ENCODE data around the gene ACP6.
"Not testable (repeated sequence)": the region's sequence is repeated elsewhere in the genome, so short reads cannot be mapped to it uniquely, and the experiment has no call there.

The ACP6 gene

DNA sequence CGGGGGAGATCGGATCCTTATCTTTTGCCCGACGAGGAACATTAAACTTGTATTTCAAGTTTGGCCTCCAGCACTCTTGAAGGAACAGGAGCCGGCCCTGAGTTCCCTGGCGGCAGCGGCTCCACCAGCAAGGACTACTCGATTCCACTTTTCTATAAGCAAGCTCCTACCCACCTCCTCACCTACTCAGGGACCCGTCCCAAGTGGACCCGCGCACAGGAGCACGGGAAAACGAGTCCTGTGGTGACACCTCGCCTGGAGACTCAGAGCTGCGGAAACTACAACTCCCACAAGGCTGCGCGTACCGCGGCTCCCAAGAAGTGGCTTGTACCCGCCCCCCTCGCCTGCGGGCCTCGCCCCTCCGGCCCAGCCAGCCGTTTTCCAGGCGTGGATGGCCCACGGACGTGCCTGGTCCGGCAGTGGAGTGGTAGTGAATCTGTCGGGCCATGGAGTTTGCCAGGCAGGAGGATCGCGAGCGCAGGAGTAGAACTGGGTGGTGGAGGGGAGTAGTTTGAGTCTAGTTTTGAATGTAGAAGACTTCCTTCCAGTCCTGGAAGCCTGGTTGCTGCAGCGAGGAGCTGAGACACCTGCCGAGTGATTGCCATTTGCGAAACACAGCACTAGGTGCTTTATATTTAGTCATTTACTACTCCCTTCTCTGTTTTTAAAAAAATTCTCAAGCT, at the start of gene ACP6:
ACP6 (minus strand) TSS at position 206 of the 683 bp plus-strand sequence. CDS start 476 bp downstream, outside the sequence.
- DNase-seq = peak; percentile 99

DNA sequence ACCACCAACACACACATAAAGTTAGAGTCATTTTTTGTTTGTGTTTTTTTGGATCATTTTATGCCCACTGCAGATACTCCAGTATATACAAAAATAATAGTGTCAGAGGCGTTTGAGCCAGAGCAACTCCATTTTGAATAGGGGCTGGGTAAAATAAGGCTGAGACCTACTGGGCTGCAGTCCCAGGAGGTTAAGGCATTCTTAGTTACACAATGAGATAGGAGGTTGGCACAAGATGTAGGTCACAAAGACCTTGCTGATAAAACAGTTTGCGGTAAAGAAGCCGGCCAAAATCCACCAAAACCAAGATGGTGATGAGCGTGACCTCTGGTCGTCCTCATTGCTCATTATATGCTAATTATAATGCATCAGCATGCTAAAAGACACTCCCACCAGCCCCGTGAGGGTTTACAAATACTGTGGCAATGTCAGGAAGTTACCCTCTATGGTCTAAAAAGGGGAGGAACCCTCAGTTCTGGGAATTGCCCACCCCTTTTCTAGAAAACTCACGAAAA, 49.4 kb upstream of the ACP6 start:
- peak; percentile 35 for DNase-seq

DNA sequence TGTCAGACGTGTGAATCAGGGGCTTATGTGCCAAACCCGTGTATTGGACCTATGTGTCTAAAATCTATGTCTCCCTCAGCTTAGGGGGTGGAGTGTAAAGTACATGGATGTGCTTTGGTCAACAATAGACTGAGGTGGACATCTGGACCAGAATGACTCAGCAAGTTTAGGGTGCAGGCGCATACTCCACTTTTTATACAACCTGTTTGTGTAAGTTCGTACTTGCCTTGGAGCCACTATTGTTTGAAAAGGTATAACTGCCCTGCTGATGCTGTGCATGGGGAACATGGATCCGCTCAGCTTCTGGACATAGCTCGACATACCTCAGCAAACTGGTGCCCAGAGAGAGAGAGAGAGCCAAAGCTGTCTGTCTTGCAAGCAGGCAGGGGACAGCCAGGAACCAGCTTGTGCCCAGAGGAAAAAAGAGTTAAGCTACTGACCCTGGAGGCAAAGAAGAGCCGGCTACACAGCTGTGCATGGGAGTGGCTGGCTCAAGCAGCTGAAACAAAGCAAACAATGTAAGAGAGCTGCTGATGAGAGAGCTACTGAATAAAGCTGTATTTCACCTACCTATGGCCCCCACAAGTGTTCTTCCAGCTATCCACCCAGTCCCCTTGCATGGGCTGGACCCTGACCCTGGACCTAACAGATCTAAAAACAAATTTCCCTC, 48.8 kb upstream of the ACP6 start:
- DNase-seq = peak; percentile 94

DNA sequence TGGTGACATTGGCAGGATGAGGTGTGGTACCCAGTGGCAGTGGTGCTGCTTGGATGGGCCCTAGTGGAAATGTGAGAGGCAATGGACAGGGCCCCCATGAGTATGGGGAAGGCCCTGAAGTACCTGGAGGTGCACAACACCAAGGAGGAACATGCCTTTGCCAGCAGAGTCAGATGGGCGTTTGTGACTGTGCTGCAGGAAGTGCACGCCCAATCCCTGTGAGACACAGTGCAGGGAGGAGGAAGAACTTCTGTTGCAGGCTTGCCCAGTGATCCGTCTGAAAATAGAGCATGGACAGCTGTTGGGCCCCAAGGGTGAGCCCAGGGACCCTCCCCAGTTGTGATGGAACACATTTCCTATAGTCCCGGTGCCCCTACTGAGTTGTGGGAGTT, 47.4 kb upstream of the ACP6 start:
- peak; percentile 85 for DNase-seq

- peak; percentile 99 for DNase-seq
These were observed 46.9 kb upstream of the ACP6 start for GRCh38 chr1:147717051-147717705.

DNA sequence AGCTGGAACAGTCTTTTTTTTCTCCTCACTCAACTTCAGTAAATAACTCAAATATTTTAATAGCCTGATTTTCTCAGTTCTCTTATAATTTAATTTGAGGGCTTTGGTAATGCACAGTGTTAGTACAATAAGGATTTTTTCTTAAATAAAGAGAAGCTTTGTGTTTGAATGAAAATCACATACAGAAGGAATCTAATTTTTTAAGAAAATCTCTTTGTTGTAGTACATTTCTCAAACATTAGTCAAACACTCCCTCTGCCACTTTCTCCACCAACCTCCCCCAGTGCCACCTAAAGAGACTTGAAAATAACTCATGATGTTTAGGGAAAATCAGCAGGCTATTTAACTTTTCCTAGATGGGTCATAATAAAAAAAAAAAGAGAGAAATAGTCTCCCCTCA, 42.3 kb upstream of the ACP6 start:
- no peak for DNase-seq

DNA sequence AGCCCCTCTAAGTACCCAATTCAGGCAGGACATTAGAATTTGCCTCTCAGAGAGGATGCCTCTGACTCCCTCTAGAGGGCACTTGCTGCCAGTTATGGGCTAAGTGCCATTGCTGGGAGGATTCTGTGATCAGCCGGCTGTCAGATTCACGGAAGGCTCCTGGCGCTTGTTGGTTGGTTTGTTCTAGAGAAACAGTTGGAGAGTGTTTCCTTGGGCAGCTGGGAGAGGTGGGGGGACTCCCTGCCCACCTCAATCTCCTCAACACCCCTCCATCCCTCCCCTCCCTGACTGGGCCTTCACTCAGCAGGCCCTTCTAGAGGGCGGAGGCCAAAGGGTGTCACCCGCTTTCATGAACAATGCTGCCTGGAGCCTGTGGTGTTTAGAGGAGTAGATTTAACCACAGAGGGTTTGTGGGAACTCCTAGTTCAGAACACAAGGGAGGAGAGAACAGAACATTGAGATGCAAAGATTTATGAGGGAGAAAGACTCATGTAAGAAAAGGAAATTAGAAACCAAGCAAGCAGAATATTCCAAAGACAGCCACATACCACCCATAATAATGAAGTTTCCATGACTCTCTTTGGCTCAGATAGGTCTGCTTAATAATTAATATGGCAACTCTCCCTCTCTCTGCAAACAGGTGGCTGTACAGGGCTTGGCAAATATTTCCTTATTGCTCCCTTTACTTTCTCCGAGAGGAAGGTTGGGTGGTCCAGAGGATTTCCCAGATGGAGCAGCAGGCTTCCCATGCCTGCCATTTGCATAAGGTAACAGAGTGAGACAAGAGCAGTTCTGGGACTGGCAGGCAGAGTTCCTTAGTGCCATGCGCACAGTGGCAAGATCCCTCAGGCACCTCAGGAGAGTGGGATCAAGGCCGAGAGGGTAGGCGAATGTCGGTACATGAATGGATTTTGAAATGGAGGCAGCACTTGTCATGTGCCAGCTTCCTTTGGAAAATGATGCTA, 30.0 kb upstream of the ACP6 start:
- DNase-seq = peak; percentile 88

DNA sequence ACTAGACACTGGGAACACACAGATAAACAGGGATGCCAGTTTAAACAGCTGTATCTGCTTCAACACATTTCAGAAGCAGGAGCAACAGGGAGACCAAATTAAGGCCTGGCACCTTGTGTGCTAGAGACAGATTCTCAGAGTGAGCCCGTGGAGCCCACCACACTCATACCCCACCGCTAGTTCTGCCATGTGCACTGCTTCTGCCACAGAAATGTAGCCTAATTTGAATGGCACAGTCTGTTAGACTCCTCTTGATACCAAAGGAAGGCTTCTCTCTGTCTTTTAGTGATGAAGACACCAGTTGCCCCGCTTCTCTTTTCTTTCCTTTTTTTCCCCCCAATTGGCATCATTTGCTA, 29.3 kb upstream of the ACP6 start:
- DNase-seq = no peak

- no peak for DNase-seq
These were observed 12.9 kb upstream of the ACP6 start for GRCh38 chr1:147683163-147683763.

DNA sequence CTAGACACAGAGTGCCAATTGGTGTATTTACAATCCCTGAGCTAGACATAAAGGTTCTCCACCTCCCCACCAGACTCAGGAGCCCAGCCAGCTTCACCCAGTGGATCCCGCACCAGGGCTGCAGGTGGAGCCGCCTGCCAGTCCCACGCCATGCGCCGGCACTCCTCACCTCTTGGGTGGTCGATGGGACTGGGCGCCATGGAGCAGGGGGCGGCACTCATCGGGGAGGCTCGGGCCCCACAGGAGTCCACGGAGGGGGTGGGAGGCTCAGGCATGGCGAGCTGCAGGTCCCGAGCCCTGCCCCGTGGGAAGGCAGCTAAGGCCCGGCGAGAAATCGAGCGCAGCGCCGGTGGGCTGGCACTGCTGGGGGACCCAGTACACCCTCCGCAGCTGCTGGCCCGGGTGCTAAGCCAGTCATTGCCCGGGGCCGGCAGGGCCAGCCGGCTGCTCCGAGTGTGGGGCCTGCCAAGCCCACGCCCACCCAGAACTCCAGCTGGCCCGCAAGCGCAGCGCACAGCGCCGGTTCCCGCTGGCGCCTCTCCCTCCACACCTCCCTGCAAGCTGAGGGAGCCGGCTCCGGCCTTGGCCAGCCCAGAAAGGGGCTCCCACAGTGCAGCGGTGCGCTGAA, 10.4 kb upstream of the ACP6 start:
- not testable (repeated sequence) for DNase-seq

GRCh38 chr1:147677681-147678080, 7.4 kb upstream of the ACP6 start:
- not testable (repeated sequence) for DNase-seq

DNA sequence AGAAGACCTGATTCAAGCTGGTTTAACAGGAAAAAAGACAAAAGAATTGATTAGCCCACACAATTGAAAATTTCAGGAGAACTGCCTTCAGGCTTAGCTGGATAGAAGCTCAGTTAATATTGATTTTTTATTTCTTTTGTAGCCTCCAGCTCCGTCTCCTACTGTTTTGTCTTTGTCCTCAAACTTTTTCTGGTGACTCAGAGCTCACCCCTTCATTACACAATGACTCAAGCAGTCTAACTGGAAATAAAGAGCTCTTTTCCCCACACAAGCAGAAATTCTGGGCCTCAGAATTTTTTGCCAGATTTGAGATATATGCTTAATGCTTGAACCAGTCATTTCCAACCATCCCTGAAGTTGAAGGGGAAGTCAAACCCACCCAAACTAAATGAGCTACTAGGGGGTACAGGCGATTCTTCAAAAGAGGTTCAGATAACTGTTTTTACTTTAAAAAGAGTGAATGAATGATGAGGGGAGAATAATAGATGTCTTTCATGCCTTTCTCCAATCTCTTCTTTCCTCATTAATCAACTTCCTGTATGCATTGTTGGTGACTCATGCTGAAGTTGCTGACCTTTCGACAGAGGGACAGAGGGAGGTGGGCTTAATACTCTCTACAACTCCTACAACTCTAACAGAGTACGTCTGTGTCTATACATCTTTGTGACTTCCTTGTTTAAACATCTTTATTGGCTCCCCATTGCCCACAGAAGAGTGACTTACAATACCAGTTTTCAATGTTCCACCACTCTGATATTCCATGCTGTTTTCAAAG, 6.2 kb upstream of the ACP6 start:
- peak; percentile 55 for DNase-seq

GRCh38 chr1:147673816-147674215, 3.5 kb upstream of the ACP6 start:
- no peak for DNase-seq

DNA sequence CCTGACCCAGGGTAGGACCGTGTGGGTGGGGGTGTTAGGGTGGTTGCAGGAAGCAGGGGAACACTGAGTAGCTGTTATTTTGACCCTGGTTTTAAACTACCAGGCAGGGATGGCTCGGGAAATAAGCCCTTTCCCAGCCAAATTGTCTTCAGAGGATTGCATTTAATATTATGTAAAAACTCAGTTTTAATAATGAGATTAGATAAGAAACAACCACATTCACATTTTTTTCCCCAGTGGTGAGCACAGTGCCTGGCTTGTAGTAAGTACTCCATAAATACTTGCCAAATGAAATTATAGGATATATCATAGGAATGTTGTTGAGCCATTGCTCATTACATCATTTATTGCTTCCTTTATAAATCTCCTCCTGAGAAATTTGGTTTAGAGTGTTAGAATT, 3.1 kb upstream of the ACP6 start:
- DNase-seq = no peak

- DNase-seq = peak; percentile 80
These were observed 630 bp downstream of the ACP6 start for GRCh38 chr1:147669469-147670318.

DNA sequence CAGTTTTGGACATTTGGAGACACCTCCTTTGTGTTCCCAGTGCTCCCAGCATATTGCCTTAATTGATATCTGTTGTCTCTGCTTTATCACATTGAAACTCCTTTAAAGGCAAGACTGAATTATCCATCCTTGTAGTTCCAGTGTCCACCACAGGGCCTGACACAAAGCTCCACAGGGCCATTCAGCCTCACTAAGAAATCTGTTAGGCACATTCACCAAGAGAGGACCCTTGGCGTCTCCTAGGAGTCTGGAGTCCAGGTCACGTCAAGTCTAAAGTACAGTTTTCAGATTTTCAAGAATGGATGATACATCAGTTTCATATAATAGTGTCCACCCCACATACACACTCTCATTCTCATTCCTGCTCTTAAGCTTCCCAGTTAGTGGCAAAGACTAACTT, 4.8 kb downstream of the ACP6 start:
- peak; percentile 42 for DNase-seq

- no peak for DNase-seq
These were observed 6.1 kb downstream of the ACP6 start for GRCh38 chr1:147664206-147664605.

DNA sequence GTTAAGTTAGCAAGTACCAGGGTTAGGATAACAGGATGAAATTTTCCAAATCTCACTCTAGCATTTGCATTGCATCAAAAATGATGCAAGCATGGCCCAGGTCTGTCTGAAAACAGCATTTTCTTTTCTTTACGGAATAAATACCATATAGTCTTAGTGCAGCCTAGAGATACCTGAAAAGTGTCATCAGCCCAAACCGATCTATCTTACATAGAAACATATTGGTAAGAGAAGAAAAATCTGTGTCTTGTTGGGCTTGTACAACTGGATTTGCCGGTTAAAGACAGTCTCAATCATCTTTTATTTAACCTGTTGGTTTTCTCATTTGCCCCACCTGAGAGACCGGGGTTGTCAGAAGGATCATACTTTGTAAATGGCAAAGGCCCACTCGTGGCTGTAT, 15.8 kb downstream of the ACP6 start:
- DNase-seq = no peak

DNA sequence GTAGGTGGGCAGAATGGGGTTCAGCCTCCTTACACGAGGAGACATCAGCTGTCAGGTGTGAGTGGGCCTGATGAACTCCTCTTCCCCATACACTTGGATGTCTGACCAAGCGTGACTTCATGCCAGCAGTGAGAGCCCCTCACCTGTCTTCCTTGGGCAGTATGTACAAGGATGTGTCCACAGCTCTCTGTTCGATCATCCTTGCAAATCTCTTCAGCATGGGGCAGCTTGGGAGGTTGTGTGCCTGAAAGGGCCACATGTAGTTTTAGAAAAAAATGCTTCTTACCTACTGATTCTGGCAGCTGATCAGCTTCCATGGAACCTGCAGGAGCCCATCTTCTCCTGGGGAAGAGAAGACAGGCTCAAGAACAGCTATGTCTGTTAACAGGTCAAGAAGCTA, 18.0 kb downstream of the ACP6 start:
- peak; percentile 32 for DNase-seq

DNA sequence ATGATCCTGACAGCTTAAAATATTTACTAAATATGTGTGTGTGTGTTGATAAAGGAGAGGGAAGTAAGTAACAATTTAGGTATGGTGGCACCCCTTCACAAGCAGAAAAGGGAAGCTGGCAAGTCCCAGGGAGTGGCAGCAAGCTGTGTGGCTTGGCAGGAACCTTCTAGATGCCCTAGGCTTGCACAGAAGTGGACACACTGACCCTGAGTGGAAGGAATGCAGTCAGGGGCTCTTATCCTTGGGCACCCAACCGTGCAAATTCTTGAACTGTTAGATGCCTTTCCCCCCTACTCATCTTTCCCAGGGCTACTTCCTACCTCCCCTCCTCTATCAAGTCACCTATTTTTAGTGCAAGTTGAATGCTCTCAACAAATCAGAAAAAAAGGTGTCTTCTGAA, 18.9 kb downstream of the ACP6 start:
- peak; percentile 7 for DNase-seq

Data from DMS53 (cell line).